Transverse colon (tissue), 4 donors: ENCODE measurements around the gene SP2. TPM values are rescaled to one million over a fixed set of nuclear protein-coding genes. Genes with fewer than 3 reads are reported as not detected.

Experiments used
- DNase-seq: peaks from one replicate; pipeline ENCODE4 v3.0.0-alpha.2; 2019
- H3K27ac ChIP-seq, 4 donors: fragments of 200-600 bp; sonication (generic); 2 replicates each; pipeline ENCODE4 v1.5.1; 2016 to 2018; ENCODE audit warnings: inconsistent platforms in 4 of 4
- H3K27me3 ChIP-seq: fragments of 200-600 bp; sonication (generic); 2 replicates; pipeline ENCODE4 v1.5.1; 2017; ENCODE audit warnings: inconsistent platforms
- H3K36me3 ChIP-seq, 4 donors: fragments of 200-600 bp; sonication (generic); 2 replicates each; pipeline ENCODE4 v1.5.1; 2017 to 2019; ENCODE audit warnings: inconsistent platforms in 4 of 4
- H3K4me1 ChIP-seq, 4 donors: fragments of 200-600 bp; sonication (generic); 2 replicates each; pipeline ENCODE4 v1.5.1; 2017 to 2020; ENCODE audit warnings: inconsistent platforms in 4 of 4
- H3K4me3 ChIP-seq, 4 donors: fragments of 200-600 bp; sonication (generic); 1 replicate in 1 of 4; 2 replicates in 3 of 4; pipeline versions ENCODE4 v1.5.1 to v1.6.1; 2017 to 2019; ENCODE audit warnings: inconsistent platforms in 4 of 4
- H3K9me3 ChIP-seq, 2 donors: fragments of 200-600 bp; sonication (generic); 2 replicates each; pipeline ENCODE4 v1.5.1; 2017 to 2019; ENCODE audit warnings: inconsistent platforms in 2 of 2
- EP300 ChIP-seq: sonication (generic); formaldehyde crosslinking; IDR thresholded peaks from one replicate; pipeline ENCODE4 v1.6.1; 2017; ENCODE audit warnings: antibody characterized with exemption, low read depth
- POLR2A ChIP-seq: fragments of 450-650 bp; IDR thresholded peaks from one replicate; pipeline ENCODE4 v1.6.1; 2016; ENCODE audit warnings: antibody characterized with exemption, mild to moderate bottlenecking, moderate library complexity
- POLR2AphosphoS5 ChIP-seq, 3 donors: sonication (generic); formaldehyde crosslinking; IDR thresholded peaks; one replicate each; pipeline ENCODE4 v1.6.1; 2016; ENCODE audit warnings: antibody characterized with exemption in 3 of 3
- WGBS, 2 donors: methylation state at CpG; one replicate each; pipeline ENCODE4 v1.1.5; 2018; ENCODE audit warnings: low coverage in 1 of 2; 5-methylcytosine and 5-hydroxymethylcytosine counted together
- in situ Hi-C, 4 donors: fragments of 200-750 bp; cut with MboI; loops; one replicate each; pipeline versions ENCODE4 v1.15.0 to v1.15.1; 2017; ENCODE audit warnings: low sequenced_read_pairs in 3 of 4, low pct_ligation_motif_present in 1 of 4, low pct_unique_long_range_greater_than_20kb in 1 of 4
- intact Hi-C: fragments of 100-400 bp; cut with DNase I; formaldehyde crosslinking; loops from one replicate; pipeline ENCODE4 v1.15.1; 2023; ENCODE audit warnings: low total_unique reads
- total RNA-seq, 4 donors: library from RNA; depleted of rRNA; stranded (reverse); fragments of >200 nt; gene quantifications; one replicate each; pipeline ENCODE4 v1.1.0, GENCODE V29; 2016
- TF ChIP-seq, protein P1 (sequence below), 5 experiments: fragments of 200-600 bp in 3 of 5; fragments of 450-650 bp in 2 of 5; sonication (generic) in 3 of 5; IDR thresholded peaks; 1 replicate in 2 of 5; 2 replicates in 3 of 5; pipeline ENCODE4 v1.5.1; 2016 to 2017; ENCODE audit warnings: antibody characterized with exemption in 5 of 5, inconsistent platforms in 3 of 5, mild to moderate bottlenecking in 2 of 5, moderate library complexity in 1 of 5

SP2 gene
- total RNA-seq, 4 donors from 2014 or later: 8.3 to 22.1 (median 17.4) TPM

- intact Hi-C loops (no loop called here), in situ Hi-C loops (no loop called here)
- TF ChIP-seq POLR2AphosphoS5 (IDR thresholded peaks at IDR 0.05) (no peak), POLR2A (no peak), EP300 (no peak)
- TF ChIP-seq, protein P1, sequence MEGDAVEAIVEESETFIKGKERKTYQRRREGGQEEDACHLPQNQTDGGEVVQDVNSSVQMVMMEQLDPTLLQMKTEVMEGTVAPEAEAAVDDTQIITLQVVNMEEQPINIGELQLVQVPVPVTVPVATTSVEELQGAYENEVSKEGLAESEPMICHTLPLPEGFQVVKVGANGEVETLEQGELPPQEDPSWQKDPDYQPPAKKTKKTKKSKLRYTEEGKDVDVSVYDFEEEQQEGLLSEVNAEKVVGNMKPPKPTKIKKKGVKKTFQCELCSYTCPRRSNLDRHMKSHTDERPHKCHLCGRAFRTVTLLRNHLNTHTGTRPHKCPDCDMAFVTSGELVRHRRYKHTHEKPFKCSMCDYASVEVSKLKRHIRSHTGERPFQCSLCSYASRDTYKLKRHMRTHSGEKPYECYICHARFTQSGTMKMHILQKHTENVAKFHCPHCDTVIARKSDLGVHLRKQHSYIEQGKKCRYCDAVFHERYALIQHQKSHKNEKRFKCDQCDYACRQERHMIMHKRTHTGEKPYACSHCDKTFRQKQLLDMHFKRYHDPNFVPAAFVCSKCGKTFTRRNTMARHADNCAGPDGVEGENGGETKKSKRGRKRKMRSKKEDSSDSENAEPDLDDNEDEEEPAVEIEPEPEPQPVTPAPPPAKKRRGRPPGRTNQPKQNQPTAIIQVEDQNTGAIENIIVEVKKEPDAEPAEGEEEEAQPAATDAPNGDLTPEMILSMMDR (IDR thresholded peaks at IDR 0.05): no peak
- Histone ChIP-seq H3K4me1 (peaks cover 20 to 55% (median 46%) of the 10 kb centered on the region in 4 donors), H3K4me3 (no peak overlapping the region), H3K27me3 (no peaks in the 10 kb centered on the region), H3K27ac (peak overlapping the region; percentile 78 to 80 (median 80)), H3K9me3 (no peaks in the 10 kb centered on the region), H3K36me3 (no peaks in the 10 kb centered on the region)
- WGBS, 2 donors: 50 to 60% methylated on average over 2 to 9 of the region's 9 CpGs
- peak; percentile 61 for DNase-seq
These were observed 12.2 kb upstream of the SP2 start for GRCh38 chr17:47883589-47884426.

- Histone ChIP-seq H3K4me1 (peaks cover 20 to 55% (median 46%) of the 10 kb centered on the region in 4 donors), H3K4me3 (no peak overlapping the region), H3K27ac (peak overlapping the region; percentile 78 to 80 (median 80)), H3K27me3 (no peaks in the 10 kb centered on the region), H3K36me3 (no peaks in the 10 kb centered on the region), H3K9me3 (no peaks in the 10 kb centered on the region)
- 29% methylated on average over 5 of the region's 5 CpGs; no CpG with 5 or more reads in 1 of the 2 donors for WGBS, 2 donors
- intact Hi-C loops (no loop called here), in situ Hi-C loops (no loop called here)
- TF ChIP-seq POLR2A (no peak), EP300 (no peak), POLR2AphosphoS5 (IDR thresholded peaks at IDR 0.05) (no peak)
- TF ChIP-seq, protein P1 (IDR thresholded peaks at IDR 0.05): no peak
- DNase-seq: no peak
These were observed 11.7 kb upstream of the SP2 start for GRCh38 chr17:47884427-47884740.

GRCh38 chr17:47884905-47885730 is 10.9 kb upstream of the SP2 start:
- Histone ChIP-seq H3K9me3 (no peaks in the 10 kb centered on the region), H3K4me1 (peaks cover 20 to 55% (median 46%) of the 10 kb centered on the region in 4 donors), H3K27ac (peak overlapping the region; percentile 78 to 80 (median 80)), H3K4me3 (no peak overlapping the region), H3K27me3 (no peaks in the 10 kb centered on the region), H3K36me3 (no peaks in the 10 kb centered on the region)
- 33% methylated on average over 7 of the region's 11 CpGs; no CpG with 5 or more reads in 1 of the 2 donors for WGBS, 2 donors
- TF ChIP-seq, protein P1 (IDR thresholded peaks at IDR 0.05): peak in 1 of 5 experiments; percentile 12
- TF ChIP-seq POLR2A (no peak), POLR2AphosphoS5 (IDR thresholded peaks at IDR 0.05) (peak in 1 of 3 donors; percentile 48)
- intact Hi-C loops (no loop called here), in situ Hi-C loops (loop anchor here in 1 of 4 donors (5.0 kb wide), 1 partner anchor 43 kb away; the partner anchor contains the start of gene SCRN2)
- peak; percentile 74 for DNase-seq

GRCh38 chr17:47888293-47888692 is 7.7 kb upstream of the SP2 start:
- TF ChIP-seq, protein P1 (IDR thresholded peaks at IDR 0.05): no peak
- no peak for TF ChIP-seq EP300
- TF ChIP-seq POLR2AphosphoS5 (IDR thresholded peaks at IDR 0.05): no peak
- TF ChIP-seq POLR2A: no peak
- intact Hi-C loops: no loop called here
- no peaks in the 10 kb centered on the region for H3K36me3 ChIP-seq
- WGBS, 2 donors: 74% methylated on average over 6 of the region's 6 CpGs; no CpG with 5 or more reads in 1 of the 2 donors
- peaks cover 7 to 34% (median 28%) of the 10 kb centered on the region in 4 donors for H3K4me1 ChIP-seq
- H3K4me3 ChIP-seq: no peak overlapping the region
- in situ Hi-C loops: loop anchor here in 1 of 4 donors (5.0 kb wide), 1 partner anchor 46 kb away; the partner anchor contains the start of gene SCRN2
- no peak for DNase-seq
- H3K27ac ChIP-seq: no peak overlapping the region
- no peaks in the 10 kb centered on the region for H3K9me3 ChIP-seq
- no peaks in the 10 kb centered on the region for H3K27me3 ChIP-seq
